Measurements from ENCODE around the gene USP37.

Gene USP37

GRCh38 chr2:218471982-218472381 is 96.2 kb downstream of the USP37 start:
- DNase-seq = no peak

GRCh38 chr2:218471036-218471435 is 97.1 kb downstream of the USP37 start:
- DNase-seq = no peak

GRCh38 chr2:218470448-218470847 is 97.7 kb downstream of the USP37 start:
- no peak for DNase-seq

GRCh38 chr2:218465987-218466633 is 102.0 kb downstream of the USP37 start:
- DNase-seq = no peak

GRCh38 chr2:218458598-218458997 is 109.6 kb downstream of the USP37 start:
- no peak for DNase-seq

GRCh38 chr2:218456849-218457248 is 111.3 kb downstream of the USP37 start:
- no peak for DNase-seq

- DNase-seq = no peak
Measured at GRCh38 chr2:218452079-218452478, 116.1 kb downstream of the USP37 start.

- no peak for DNase-seq
Measured at GRCh38 chr2:218448934-218449333, 119.2 kb downstream of the USP37 start.

GRCh38 chr2:218447072-218447471 is 121.1 kb downstream of the USP37 start:
- DNase-seq = no peak

GRCh38 chr2:218446547-218446946 is 121.6 kb downstream of the USP37 start:
- no peak for DNase-seq

GRCh38 chr2:218445602-218446001 is 122.5 kb downstream of the USP37 start:
- no peak for DNase-seq

GRCh38 chr2:218444692-218445357 is 123.3 kb downstream of the USP37 start:
- no peak for DNase-seq

GRCh38 chr2:218438596-218438995 is 129.6 kb downstream of the USP37 start:
- no peak for DNase-seq

- DNase-seq = no peak
Measured at GRCh38 chr2:218437969-218438368, 130.2 kb downstream of the USP37 start.

GRCh38 chr2:218436992-218437391 is 131.2 kb downstream of the USP37 start:
- no peak for DNase-seq

GRCh38 chr2:218435003-218435982 is 132.9 kb downstream of the USP37 start:
- no peak for DNase-seq

- DNase-seq = no peak
Measured at GRCh38 chr2:218434456-218434855, 133.7 kb downstream of the USP37 start.

GRCh38 chr2:218432676-218433365 is 135.3 kb downstream of the USP37 start:
- DNase-seq = no peak

GRCh38 chr2:218431878-218432277 is 136.3 kb downstream of the USP37 start:
- DNase-seq = no peak

- DNase-seq = no peak
Measured at GRCh38 chr2:218430721-218431120, 137.4 kb downstream of the USP37 start.

- no peak for DNase-seq
Measured at GRCh38 chr2:218429911-218430692, 138.0 kb downstream of the USP37 start.
